Measurements from ENCODE around the gene IQSEC3. TPM values are rescaled to one million over a fixed set of nuclear protein-coding genes. Genes with fewer than 3 reads are reported as not detected.

The IQSEC3 gene
- polyA plus RNA-seq, 4 donors: under 0.01 to 1.5 (median 1.4) TPM; not detected in 1

GRCh38 chr12:147242-147641 is 80.7 kb downstream of the IQSEC3 start:
- DNase-seq (no peak), FAIRE-seq (no peak)
- 87 to 92% (median 89%) methylated on average over 9 of the region's 9 CpGs for WGBS, 3 donors
- H3K9me3 ChIP-seq (ENCODE audit: control insufficient read depth in 2 of 2, insufficient read depth in 1 of 2, low read depth in 1 of 2, low read length in 1 of 2): no peaks in the 10 kb centered on the region
- H3K4me1 ChIP-seq (ENCODE audit: control insufficient read depth in 3 of 3, insufficient read depth in 2 of 3, low read depth in 1 of 3, low read length in 2 of 3): peaks cover 0 to 41% (median 2%) of the 10 kb centered on the region in 3 donors
- peaks cover 0 to 4% (median 0%) of the 10 kb centered on the region in 3 donors for H3K27me3 ChIP-seq (ENCODE audit: control insufficient read depth in 3 of 3, insufficient read depth in 3 of 3, low read length in 3 of 3)
- H3K27ac ChIP-seq (ENCODE audit: low read depth in 1 of 3, low read length in 2 of 3): no peak overlapping the region
- no peaks in the 10 kb centered on the region for H3K36me3 ChIP-seq (ENCODE audit: control insufficient read depth in 3 of 3, insufficient read depth in 2 of 3, low read depth in 1 of 3, low read length in 3 of 3)
- H3K4me3 ChIP-seq (ENCODE audit: low read depth in 1 of 3, low read length in 3 of 3): no peak overlapping the region

GRCh38 chr12:148676-149416 is 82.3 kb downstream of the IQSEC3 start:
- Histone ChIP-seq H3K9me3 (ENCODE audit: control insufficient read depth in 2 of 2, insufficient read depth in 1 of 2, low read depth in 1 of 2, low read length in 1 of 2) (no peaks in the 10 kb centered on the region), H3K27me3 (ENCODE audit: control insufficient read depth in 3 of 3, insufficient read depth in 3 of 3, low read length in 3 of 3) (peaks cover 0 to 4% (median 0%) of the 10 kb centered on the region in 3 donors), H3K4me1 (ENCODE audit: control insufficient read depth in 3 of 3, insufficient read depth in 2 of 3, low read depth in 1 of 3, low read length in 2 of 3) (peaks cover 0 to 44% (median 0%) of the 10 kb centered on the region in 3 donors), H3K27ac (ENCODE audit: low read depth in 1 of 3, low read length in 2 of 3) (no peak overlapping the region), H3K36me3 (ENCODE audit: control insufficient read depth in 3 of 3, insufficient read depth in 2 of 3, low read depth in 1 of 3, low read length in 3 of 3) (no peaks in the 10 kb centered on the region), H3K4me3 (ENCODE audit: low read depth in 1 of 3, low read length in 3 of 3) (no peak overlapping the region)
- DNase-seq: no peak
- no peak for FAIRE-seq
- WGBS, 3 donors: 83 to 90% (median 86%) methylated on average over 18 of the region's 18 CpGs

GRCh38 chr12:151579-151978 is 85.0 kb downstream of the IQSEC3 start:
- H3K9me3 ChIP-seq (ENCODE audit: control insufficient read depth in 2 of 2, insufficient read depth in 1 of 2, low read depth in 1 of 2, low read length in 1 of 2): no peaks in the 10 kb centered on the region
- H3K27me3 ChIP-seq (ENCODE audit: control insufficient read depth in 3 of 3, insufficient read depth in 3 of 3, low read length in 3 of 3): peaks cover 0 to 4% (median 0%) of the 10 kb centered on the region in 3 donors
- no peak for FAIRE-seq
- H3K4me3 ChIP-seq (ENCODE audit: low read depth in 1 of 3, low read length in 3 of 3): no peak overlapping the region
- DNase-seq: no peak
- H3K27ac ChIP-seq (ENCODE audit: low read depth in 1 of 3, low read length in 2 of 3): no peak overlapping the region
- H3K4me1 ChIP-seq (ENCODE audit: control insufficient read depth in 3 of 3, insufficient read depth in 2 of 3, low read depth in 1 of 3, low read length in 2 of 3): peaks cover 0 to 22% (median 0%) of the 10 kb centered on the region in 3 donors
- H3K36me3 ChIP-seq (ENCODE audit: control insufficient read depth in 3 of 3, insufficient read depth in 2 of 3, low read depth in 1 of 3, low read length in 3 of 3): no peaks in the 10 kb centered on the region
- 82 to 91% (median 89%) methylated on average over 5 of the region's 5 CpGs for WGBS, 3 donors

GRCh38 chr12:152440-152839 is 85.9 kb downstream of the IQSEC3 start:
- WGBS, 3 donors: 32 to 42% (median 37%) methylated on average over 3 of the region's 3 CpGs
- Histone ChIP-seq H3K36me3 (ENCODE audit: control insufficient read depth in 3 of 3, insufficient read depth in 2 of 3, low read depth in 1 of 3, low read length in 3 of 3) (no peaks in the 10 kb centered on the region), H3K4me3 (ENCODE audit: low read depth in 1 of 3, low read length in 3 of 3) (no peak overlapping the region), H3K4me1 (ENCODE audit: control insufficient read depth in 3 of 3, insufficient read depth in 2 of 3, low read depth in 1 of 3, low read length in 2 of 3) (peaks cover 0 to 22% (median 0%) of the 10 kb centered on the region in 3 donors), H3K9me3 (ENCODE audit: control insufficient read depth in 2 of 2, insufficient read depth in 1 of 2, low read depth in 1 of 2, low read length in 1 of 2) (no peaks in the 10 kb centered on the region), H3K27me3 (ENCODE audit: control insufficient read depth in 3 of 3, insufficient read depth in 3 of 3, low read length in 3 of 3) (peaks cover 0 to 4% (median 0%) of the 10 kb centered on the region in 3 donors), H3K27ac (ENCODE audit: low read depth in 1 of 3, low read length in 2 of 3) (peak overlapping the region in 1 of 3 donors; percentile 85)
- FAIRE-seq: no peak
- DNase-seq: peak; percentile 82 to 93

- Histone ChIP-seq H3K27me3 (ENCODE audit: control insufficient read depth in 3 of 3, insufficient read depth in 3 of 3, low read length in 3 of 3) (peaks cover 0 to 4% (median 0%) of the 10 kb centered on the region in 3 donors), H3K27ac (ENCODE audit: low read depth in 1 of 3, low read length in 2 of 3) (peak overlapping the region in 2 of 3 donors; percentile 42 to 85), H3K36me3 (ENCODE audit: control insufficient read depth in 3 of 3, insufficient read depth in 2 of 3, low read depth in 1 of 3, low read length in 3 of 3) (no peaks in the 10 kb centered on the region), H3K4me3 (ENCODE audit: low read depth in 1 of 3, low read length in 3 of 3) (no peak overlapping the region), H3K4me1 (ENCODE audit: control insufficient read depth in 3 of 3, insufficient read depth in 2 of 3, low read depth in 1 of 3, low read length in 2 of 3) (peaks cover 0 to 22% (median 0%) of the 10 kb centered on the region in 3 donors), H3K9me3 (ENCODE audit: control insufficient read depth in 2 of 2, insufficient read depth in 1 of 2, low read depth in 1 of 2, low read length in 1 of 2) (no peaks in the 10 kb centered on the region)
- FAIRE-seq: no peak
- WGBS, 3 donors: 16 to 22% (median 19%) methylated on average over 11 of the region's 11 CpGs
- DNase-seq: peak; percentile 76 to 89
These were observed 86.6 kb downstream of the IQSEC3 start for GRCh38 chr12:153080-153746.

GRCh38 chr12:154058-154457 is 87.5 kb downstream of the IQSEC3 start:
- DNase-seq: no peak
- 91 to 93% (median 91%) methylated on average over 12 of the region's 12 CpGs for WGBS, 3 donors
- peaks cover 0 to 22% (median 0%) of the 10 kb centered on the region in 3 donors for H3K4me1 ChIP-seq (ENCODE audit: control insufficient read depth in 3 of 3, insufficient read depth in 2 of 3, low read depth in 1 of 3, low read length in 2 of 3)
- H3K27ac ChIP-seq (ENCODE audit: low read depth in 1 of 3, low read length in 2 of 3): no peak overlapping the region
- no peak overlapping the region for H3K4me3 ChIP-seq (ENCODE audit: low read depth in 1 of 3, low read length in 3 of 3)
- peaks cover 0 to 4% (median 0%) of the 10 kb centered on the region in 3 donors for H3K27me3 ChIP-seq (ENCODE audit: control insufficient read depth in 3 of 3, insufficient read depth in 3 of 3, low read length in 3 of 3)
- no peaks in the 10 kb centered on the region for H3K36me3 ChIP-seq (ENCODE audit: control insufficient read depth in 3 of 3, insufficient read depth in 2 of 3, low read depth in 1 of 3, low read length in 3 of 3)
- no peaks in the 10 kb centered on the region for H3K9me3 ChIP-seq (ENCODE audit: control insufficient read depth in 2 of 2, insufficient read depth in 1 of 2, low read depth in 1 of 2, low read length in 1 of 2)
- FAIRE-seq: no peak

GRCh38 chr12:155006-155405 is 88.4 kb downstream of the IQSEC3 start:
- Histone ChIP-seq H3K27me3 (ENCODE audit: control insufficient read depth in 3 of 3, insufficient read depth in 3 of 3, low read length in 3 of 3) (peaks cover 0 to 4% (median 0%) of the 10 kb centered on the region in 3 donors), H3K4me3 (ENCODE audit: low read depth in 1 of 3, low read length in 3 of 3) (no peak overlapping the region), H3K4me1 (ENCODE audit: control insufficient read depth in 3 of 3, insufficient read depth in 2 of 3, low read depth in 1 of 3, low read length in 2 of 3) (peaks cover 0 to 22% (median 0%) of the 10 kb centered on the region in 3 donors), H3K27ac (ENCODE audit: low read depth in 1 of 3, low read length in 2 of 3) (no peak overlapping the region), H3K36me3 (ENCODE audit: control insufficient read depth in 3 of 3, insufficient read depth in 2 of 3, low read depth in 1 of 3, low read length in 3 of 3) (no peaks in the 10 kb centered on the region), H3K9me3 (ENCODE audit: control insufficient read depth in 2 of 2, insufficient read depth in 1 of 2, low read depth in 1 of 2, low read length in 1 of 2) (no peaks in the 10 kb centered on the region)
- DNase-seq (no peak), FAIRE-seq (no peak)
- 72 to 81% (median 81%) methylated on average over 9 of the region's 9 CpGs for WGBS, 3 donors

- H3K27ac ChIP-seq (ENCODE audit: low read depth in 1 of 3, low read length in 2 of 3): no peak overlapping the region
These were observed 89.1 kb downstream of the IQSEC3 start for GRCh38 chr12:155646-156045.

More at GRCh38 chr12:155646-156045, 89.1 kb downstream of the IQSEC3 start:
- WGBS, 3 donors: 78 to 86% (median 82%) methylated on average over 8 of the region's 8 CpGs
- DNase-seq (no peak), FAIRE-seq (no peak)
- H3K27me3 ChIP-seq (ENCODE audit: control insufficient read depth in 3 of 3, insufficient read depth in 3 of 3, low read length in 3 of 3): peaks cover 0 to 4% (median 2%) of the 10 kb centered on the region in 3 donors
- no peaks in the 10 kb centered on the region for H3K36me3 ChIP-seq (ENCODE audit: control insufficient read depth in 3 of 3, insufficient read depth in 2 of 3, low read depth in 1 of 3, low read length in 3 of 3)
- peaks cover 0 to 22% (median 0%) of the 10 kb centered on the region in 3 donors for H3K4me1 ChIP-seq (ENCODE audit: control insufficient read depth in 3 of 3, insufficient read depth in 2 of 3, low read depth in 1 of 3, low read length in 2 of 3)
- H3K9me3 ChIP-seq (ENCODE audit: control insufficient read depth in 2 of 2, insufficient read depth in 1 of 2, low read depth in 1 of 2, low read length in 1 of 2): no peaks in the 10 kb centered on the region
- H3K4me3 ChIP-seq (ENCODE audit: low read depth in 1 of 3, low read length in 3 of 3): no peak overlapping the region
